ELR (cell line): ENCODE data around the gene IGFBP2.

Experiments used
- DNase-seq: peaks from one replicate; pipeline ENCODE4 v3.0.0-alpha.2; 2015; ENCODE audit warnings: low read depth

The IGFBP2 gene

GRCh38 chr2:216683846-216684245 lies 50.6 kb downstream of the IGFBP2 start:
- DNase-seq: peak; percentile 55

GRCh38 chr2:216685327-216685875 lies 52.2 kb downstream of the IGFBP2 start:
- no peak for DNase-seq

- DNase-seq: no peak
Observed at GRCh38 chr2:216687111-216687510, 53.9 kb downstream of the IGFBP2 start.

GRCh38 chr2:216687646-216688045 lies 54.4 kb downstream of the IGFBP2 start:
- DNase-seq: peak; percentile 20

- DNase-seq: no peak
Observed at GRCh38 chr2:216688731-216689340, 55.6 kb downstream of the IGFBP2 start.

GRCh38 chr2:216689397-216689796 lies 56.2 kb downstream of the IGFBP2 start:
- DNase-seq: no peak

GRCh38 chr2:216690456-216690852 lies 57.2 kb downstream of the IGFBP2 start:
- no peak for DNase-seq

GRCh38 chr2:216690853-216691741 lies 57.9 kb downstream of the IGFBP2 start:
- DNase-seq: peak; percentile 47

- DNase-seq: peak; percentile 66
Observed at GRCh38 chr2:216692636-216693413, 59.6 kb downstream of the IGFBP2 start.

- DNase-seq: no peak
Observed at GRCh38 chr2:216693414-216694080, 60.3 kb downstream of the IGFBP2 start.

GRCh38 chr2:216694082-216694825 lies 61.0 kb downstream of the IGFBP2 start:
- peak; percentile 55 for DNase-seq

- no peak for DNase-seq
Observed at GRCh38 chr2:216694826-216695217, 61.6 kb downstream of the IGFBP2 start.

GRCh38 chr2:216695401-216695821 lies 62.2 kb downstream of the IGFBP2 start, which contains the start of gene IGFBP5:
IGFBP5 (minus strand) TSS chr2:216695549; CDS start chr2:216694775, 774 bp downstream.
- peak; percentile 22 for DNase-seq

- no peak for DNase-seq
Observed at GRCh38 chr2:216696321-216696720, 63.1 kb downstream of the IGFBP2 start.

- DNase-seq: peak; percentile 64
Observed at GRCh38 chr2:216696751-216697560, 63.7 kb downstream of the IGFBP2 start.

- DNase-seq: no peak
Observed at GRCh38 chr2:216698293-216698692, 65.1 kb downstream of the IGFBP2 start.

- DNase-seq: peak; percentile 73
Observed at GRCh38 chr2:216698895-216699294, 65.7 kb downstream of the IGFBP2 start.

- no peak for DNase-seq
Observed at GRCh38 chr2:216700088-216700567, 66.9 kb downstream of the IGFBP2 start.

GRCh38 chr2:216700781-216701180 lies 67.6 kb downstream of the IGFBP2 start:
- DNase-seq: no peak

- no peak for DNase-seq
Observed at GRCh38 chr2:216701544-216701943, 68.3 kb downstream of the IGFBP2 start.
